Neuron (in vitro differentiated cells): ENCODE data around the gene SERPINA12.
"Not testable (repeated sequence)": the region's sequence is repeated elsewhere in the genome, so short reads cannot be mapped to it uniquely, and the experiment has no call there.

ENCODE experiments used
- H2AFZ ChIP-seq: one replicate; pipeline ENCODE4 v1.6.1; 2013; ENCODE audit warnings: low read depth, mild to moderate bottlenecking, inconsistent platforms, low read length, moderate library complexity
- H3K27me3 ChIP-seq: one replicate; pipeline ENCODE4 v1.6.1; 2013; ENCODE audit warnings: low read length; ENCODE audit not compliant: insufficient read depth
- H3K36me3 ChIP-seq: one replicate; pipeline ENCODE4 v1.6.1; 2013; ENCODE audit warnings: low read length; ENCODE audit not compliant: insufficient read depth
- H3K4me1 ChIP-seq: one replicate; pipeline ENCODE4 v1.6.1; 2013; ENCODE audit warnings: low read length; ENCODE audit not compliant: insufficient read depth
- H3K4me3 ChIP-seq: 2 replicates; pipeline ENCODE4 v1.5.1; 2013; ENCODE audit warnings: mild to moderate bottlenecking, low read length, moderate library complexity
- H3K9me3 ChIP-seq: one replicate; pipeline ENCODE4 v1.6.1; 2013; ENCODE audit warnings: low read length

SERPINA12 gene

GRCh38 chr14:94523265-94523664, 14.0 kb upstream of the SERPINA12 start:
- H3K36me3 ChIP-seq: no peaks in the 10 kb centered on the region
- no peaks in the 10 kb centered on the region for H3K27me3 ChIP-seq
- no peak overlapping the region for H3K4me3 ChIP-seq
- no peaks in the 10 kb centered on the region for H3K4me1 ChIP-seq
- H3K9me3 ChIP-seq: no peaks in the 10 kb centered on the region
- H2AFZ ChIP-seq: no peak overlapping the region

- no peaks in the 10 kb centered on the region for H3K36me3 ChIP-seq
These were observed 13.0 kb upstream of the SERPINA12 start for GRCh38 chr14:94522115-94522724.

GRCh38 chr14:94521375-94522114, 12.3 kb upstream of the SERPINA12 start:
- Histone ChIP-seq H3K4me1 (no peaks in the 10 kb centered on the region), H3K4me3 (no peak overlapping the region), H2AFZ (no peak overlapping the region), H3K36me3 (no peaks in the 10 kb centered on the region), H3K9me3 (no peaks in the 10 kb centered on the region), H3K27me3 (no peaks in the 10 kb centered on the region)

More at GRCh38 chr14:94522115-94522724, 13.0 kb upstream of the SERPINA12 start:
- no peaks in the 10 kb centered on the region for H3K4me1 ChIP-seq
- no peak overlapping the region for H3K4me3 ChIP-seq
- no peaks in the 10 kb centered on the region for H3K9me3 ChIP-seq
- H3K27me3 ChIP-seq: no peaks in the 10 kb centered on the region
- no peak overlapping the region for H2AFZ ChIP-seq

- Histone ChIP-seq H3K27me3 (peaks cover 5% of the 10 kb centered on the region), H3K9me3 (no peaks in the 10 kb centered on the region), H3K36me3 (no peaks in the 10 kb centered on the region), H3K4me3 (no peak overlapping the region), H2AFZ (no peak overlapping the region), H3K4me1 (no peaks in the 10 kb centered on the region)
These were observed 8.5 kb upstream of the SERPINA12 start for GRCh38 chr14:94517641-94518257.

GRCh38 chr14:94517248-94517640, 8.0 kb upstream of the SERPINA12 start:
- Histone ChIP-seq H2AFZ (no peak overlapping the region), H3K4me3 (no peak overlapping the region), H3K36me3 (no peaks in the 10 kb centered on the region), H3K27me3 (peaks cover 5% of the 10 kb centered on the region), H3K4me1 (no peaks in the 10 kb centered on the region), H3K9me3 (no peaks in the 10 kb centered on the region)

GRCh38 chr14:94515856-94516255, 6.6 kb upstream of the SERPINA12 start:
- Histone ChIP-seq H3K27me3 (peaks cover 5% of the 10 kb centered on the region), H3K36me3 (no peaks in the 10 kb centered on the region), H3K4me3 (no peak overlapping the region), H2AFZ (no peak overlapping the region), H3K4me1 (no peaks in the 10 kb centered on the region), H3K9me3 (no peaks in the 10 kb centered on the region)

- H3K9me3 ChIP-seq: no peaks in the 10 kb centered on the region
- no peaks in the 10 kb centered on the region for H3K4me1 ChIP-seq
- no peak overlapping the region for H2AFZ ChIP-seq
- no peaks in the 10 kb centered on the region for H3K36me3 ChIP-seq
- no peak overlapping the region for H3K4me3 ChIP-seq
- H3K27me3 ChIP-seq: peaks cover 5% of the 10 kb centered on the region
These were observed 6.2 kb upstream of the SERPINA12 start for GRCh38 chr14:94515426-94515825.

GRCh38 chr14:94514351-94514750, 5.1 kb upstream of the SERPINA12 start:
- peaks cover 5% of the 10 kb centered on the region for H3K27me3 ChIP-seq
- no peak overlapping the region for H3K4me3 ChIP-seq
- H3K4me1 ChIP-seq: no peaks in the 10 kb centered on the region
- no peaks in the 10 kb centered on the region for H3K36me3 ChIP-seq
- H2AFZ ChIP-seq: no peak overlapping the region
- H3K9me3 ChIP-seq: no peaks in the 10 kb centered on the region

- H3K4me1 ChIP-seq, H3K4me3 ChIP-seq, H2AFZ ChIP-seq, H3K27me3 ChIP-seq, H3K36me3 ChIP-seq, H3K9me3 ChIP-seq: not testable (repeated sequence)
These were observed 1.2 kb upstream of the SERPINA12 start for GRCh38 chr14:94510481-94510880.

GRCh38 chr14:94505641-94506040, 3.6 kb downstream of the SERPINA12 start:
- H3K4me3 ChIP-seq: no peak overlapping the region
- H2AFZ ChIP-seq: no peak overlapping the region
- no peaks in the 10 kb centered on the region for H3K27me3 ChIP-seq
- no peaks in the 10 kb centered on the region for H3K4me1 ChIP-seq
- H3K36me3 ChIP-seq: no peaks in the 10 kb centered on the region
- no peaks in the 10 kb centered on the region for H3K9me3 ChIP-seq

GRCh38 chr14:94505206-94505605, 4.1 kb downstream of the SERPINA12 start:
- no peaks in the 10 kb centered on the region for H3K36me3 ChIP-seq
- H3K9me3 ChIP-seq: no peaks in the 10 kb centered on the region
- H3K4me3 ChIP-seq: no peak overlapping the region
- H2AFZ ChIP-seq: no peak overlapping the region
- no peaks in the 10 kb centered on the region for H3K4me1 ChIP-seq
- no peaks in the 10 kb centered on the region for H3K27me3 ChIP-seq

- Histone ChIP-seq H2AFZ (no peak overlapping the region), H3K4me3 (no peak overlapping the region), H3K9me3 (no peaks in the 10 kb centered on the region), H3K36me3 (no peaks in the 10 kb centered on the region), H3K4me1 (no peaks in the 10 kb centered on the region), H3K27me3 (no peaks in the 10 kb centered on the region)
These were observed 7.4 kb downstream of the SERPINA12 start for GRCh38 chr14:94501588-94502516.

- no peaks in the 10 kb centered on the region for H3K4me1 ChIP-seq
- no peaks in the 10 kb centered on the region for H3K27me3 ChIP-seq
- no peaks in the 10 kb centered on the region for H3K36me3 ChIP-seq
- H3K9me3 ChIP-seq: no peaks in the 10 kb centered on the region
- no peak overlapping the region for H3K4me3 ChIP-seq
- no peak overlapping the region for H2AFZ ChIP-seq
These were observed 9.0 kb downstream of the SERPINA12 start for GRCh38 chr14:94500264-94500663.
